Testis (tissue), 3 donors: ENCODE data around the gene PI4K2B. TPM values are rescaled to one million over a fixed set of nuclear protein-coding genes. Genes with fewer than 3 reads are reported as not detected.

Source experiments
- DNase-seq: peaks from one replicate; pipeline ENCODE4 v3.0.0-alpha.2; 2019
- H3K27ac ChIP-seq, 2 donors: fragments of 200-600 bp; sonication (generic); one replicate each; pipeline ENCODE4 v1.5.1; 2019
- H3K27me3 ChIP-seq: fragments of 200-600 bp; sonication (generic); one replicate; pipeline ENCODE4 v1.5.1; 2019
- H3K36me3 ChIP-seq: fragments of 200-600 bp; sonication (generic); one replicate; pipeline ENCODE4 v1.5.1; 2017; ENCODE audit warnings: low read depth; ENCODE audit errors: missing control alignments
- H3K4me1 ChIP-seq: fragments of 200-600 bp; sonication (generic); one replicate; pipeline ENCODE4 v1.5.1; 2019
- H3K4me3 ChIP-seq, 2 donors: fragments of 200-600 bp; sonication (generic); one replicate each; pipeline ENCODE4 v1.5.1; 2017 to 2019
- H3K9me3 ChIP-seq: fragments of 200-600 bp; sonication (generic); one replicate; pipeline ENCODE4 v1.5.1; 2017
- POLR2A ChIP-seq: fragments of 450-650 bp; IDR thresholded peaks from one replicate; pipeline ENCODE4 v1.6.1; 2017; ENCODE audit warnings: antibody characterized with exemption, mild to moderate bottlenecking, moderate library complexity
- WGBS, 2 donors: methylation state at CpG; one replicate each; pipeline ENCODE4 v1.1.5; 2018; 5-methylcytosine and 5-hydroxymethylcytosine counted together
- intact Hi-C: fragments of 100-400 bp; cut with DNase I; formaldehyde crosslinking; loops from one replicate; pipeline ENCODE4 v1.15.1; 2023; ENCODE audit warnings: low total_unique reads
- polyA plus RNA-seq: library from polyadenylated mRNA; stranded (reverse); fragments of 350-450 nt; fragmentation: Illumina TruSeq; extraction: RNeasy Lipid Tissue Mini Kit (QIAGEN cat#74804); gene quantifications from one replicate; pipeline ENCODE4 v1.2.3, GENCODE V29; 2014; ENCODE audit warnings: low read depth, low replicate concordance; ENCODE audit not compliant: insufficient read depth
- total RNA-seq, 2 donors: library from RNA; depleted of rRNA; stranded (reverse); fragments of >200 nt; gene quantifications; one replicate each; pipeline ENCODE4 v1.2.3, GENCODE V29; 2016
- TF ChIP-seq, protein P1 (sequence below), 3 experiments: fragments of 450-650 bp in 2 of 3; fragments of 200-600 bp in 1 of 3; sonication (generic) in 1 of 3; IDR thresholded peaks; one replicate each; pipeline ENCODE4 v1.5.1; 2016 to 2019; ENCODE audit warnings: antibody characterized with exemption in 3 of 3, mild to moderate bottlenecking in 2 of 3, moderate library complexity in 1 of 3

The PI4K2B gene
- total and polyA plus RNA-seq, 3 donors from 2014 or later = 11.5 to 19.9 (median 18.9) TPM

- 72% methylated on average over 4 of the region's 4 CpGs for WGBS, 2 donors
- Histone ChIP-seq H3K27me3 (no peaks in the 10 kb centered on the region), H3K36me3 (no peaks in the 10 kb centered on the region), H3K27ac (peak overlapping the region in 1 of 2 donors; percentile 49), H3K4me1 (peaks cover 19% of the 10 kb centered on the region), H3K4me3 (no peak overlapping the region), H3K9me3 (no peaks in the 10 kb centered on the region)
- no peak for TF ChIP-seq POLR2A
- TF ChIP-seq, protein P1, sequence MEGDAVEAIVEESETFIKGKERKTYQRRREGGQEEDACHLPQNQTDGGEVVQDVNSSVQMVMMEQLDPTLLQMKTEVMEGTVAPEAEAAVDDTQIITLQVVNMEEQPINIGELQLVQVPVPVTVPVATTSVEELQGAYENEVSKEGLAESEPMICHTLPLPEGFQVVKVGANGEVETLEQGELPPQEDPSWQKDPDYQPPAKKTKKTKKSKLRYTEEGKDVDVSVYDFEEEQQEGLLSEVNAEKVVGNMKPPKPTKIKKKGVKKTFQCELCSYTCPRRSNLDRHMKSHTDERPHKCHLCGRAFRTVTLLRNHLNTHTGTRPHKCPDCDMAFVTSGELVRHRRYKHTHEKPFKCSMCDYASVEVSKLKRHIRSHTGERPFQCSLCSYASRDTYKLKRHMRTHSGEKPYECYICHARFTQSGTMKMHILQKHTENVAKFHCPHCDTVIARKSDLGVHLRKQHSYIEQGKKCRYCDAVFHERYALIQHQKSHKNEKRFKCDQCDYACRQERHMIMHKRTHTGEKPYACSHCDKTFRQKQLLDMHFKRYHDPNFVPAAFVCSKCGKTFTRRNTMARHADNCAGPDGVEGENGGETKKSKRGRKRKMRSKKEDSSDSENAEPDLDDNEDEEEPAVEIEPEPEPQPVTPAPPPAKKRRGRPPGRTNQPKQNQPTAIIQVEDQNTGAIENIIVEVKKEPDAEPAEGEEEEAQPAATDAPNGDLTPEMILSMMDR (IDR thresholded peaks at IDR 0.05) = no peak
- no peak for DNase-seq
- intact Hi-C loops = no loop called here
Measured at GRCh38 chr4:25310066-25310802, 76.4 kb downstream of the PI4K2B start.

GRCh38 chr4:25310803-25311166, 77.0 kb downstream of the PI4K2B start:
- Histone ChIP-seq H3K27ac (peak overlapping the region in 1 of 2 donors; percentile 49), H3K36me3 (no peaks in the 10 kb centered on the region), H3K4me3 (no peak overlapping the region), H3K27me3 (no peaks in the 10 kb centered on the region), H3K9me3 (no peaks in the 10 kb centered on the region), H3K4me1 (peaks cover 19% of the 10 kb centered on the region)
- TF ChIP-seq POLR2A = no peak
- TF ChIP-seq, protein P1 (IDR thresholded peaks at IDR 0.05) = no peak
- DNase-seq = no peak
- 59 to 60% methylated on average over 1 of the region's 1 CpG for WGBS, 2 donors
- intact Hi-C loops = no loop called here

DNA sequence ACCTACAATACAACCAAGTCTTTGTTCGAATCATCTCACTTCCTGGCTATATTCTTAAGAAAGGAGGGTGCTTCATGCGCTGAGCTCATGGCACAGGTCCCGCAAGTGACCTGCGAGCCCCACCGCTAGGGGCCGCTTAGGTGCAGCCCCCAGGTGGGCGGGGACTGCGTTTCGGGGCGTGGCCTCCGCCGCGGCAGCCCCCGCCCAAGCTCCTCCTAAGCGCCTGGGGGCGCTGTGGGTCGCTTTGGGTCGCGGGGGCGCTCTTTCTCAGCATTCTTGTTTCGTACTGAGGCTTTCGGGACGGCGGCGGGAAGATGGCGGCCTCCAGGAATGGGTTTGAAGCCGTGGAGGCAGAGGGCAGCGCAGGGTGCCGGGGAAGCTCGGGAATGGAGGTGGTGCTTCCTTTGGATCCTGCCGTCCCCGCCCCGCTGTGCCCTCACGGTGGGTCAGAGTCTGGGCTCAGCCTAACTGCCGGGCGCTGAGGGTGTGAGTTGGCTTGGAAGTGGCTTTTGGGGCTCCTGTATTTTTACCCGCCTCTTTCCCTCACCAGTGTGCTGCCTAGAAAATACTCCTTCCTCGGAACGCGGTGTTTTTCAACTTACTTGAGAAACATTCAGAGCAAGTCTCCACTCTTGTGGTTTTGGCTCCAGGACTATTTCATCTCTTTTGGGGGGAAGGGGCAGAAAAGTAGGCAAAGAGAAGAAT, 78.8 kb downstream of the PI4K2B start, which contains the start of gene ZCCHC4:
Gene ZCCHC4 (plus strand): TSS at position 279 of the 705 bp plus-strand sequence. CDS start 36 bp downstream, at position 315.
- intact Hi-C loops = no loop called here
- Histone ChIP-seq H3K9me3 (no peaks in the 10 kb centered on the region), H3K27ac (peak within 1 kb of the TSS; percentile 71 to 74), H3K4me3 (peak within 1 kb of the TSS; percentile 68 to 80), H3K27me3 (no peaks in the 10 kb centered on the region), H3K36me3 (no peaks in the 10 kb centered on the region), H3K4me1 (peaks cover 19% of the 10 kb centered on the region)
- no peak for TF ChIP-seq POLR2A
- TF ChIP-seq, protein P1 (IDR thresholded peaks at IDR 0.05) = peak; percentile 96 to 99 (median 98)
- peak; percentile 96 for DNase-seq
- 0 to 1% methylated on average over 24 to 35 of the region's 40 CpGs for WGBS, 2 donors

- TF ChIP-seq, protein P1 (IDR thresholded peaks at IDR 0.05) = no peak
- TF ChIP-seq POLR2A = no peak
- 16 to 21% methylated on average over 23 of the region's 23 CpGs for WGBS, 2 donors
- Histone ChIP-seq H3K4me1 (peaks cover 12% of the 10 kb centered on the region), H3K4me3 (peak overlapping the region; percentile 68 to 80), H3K9me3 (no peaks in the 10 kb centered on the region), H3K27me3 (no peaks in the 10 kb centered on the region), H3K36me3 (no peaks in the 10 kb centered on the region), H3K27ac (peak overlapping the region; percentile 71 to 74)
- intact Hi-C loops = no loop called here
- no peak for DNase-seq
Measured at GRCh38 chr4:25313201-25313895, 79.5 kb downstream of the PI4K2B start.
